Testis (tissue), 2 donors: ENCODE data around the gene MBNL2.

Source experiments
- POLR2A ChIP-seq: fragments of 450-650 bp; IDR thresholded peaks from one replicate; pipeline ENCODE4 v1.6.1; 2017; ENCODE audit warnings: antibody characterized with exemption, mild to moderate bottlenecking, moderate library complexity
- TF ChIP-seq, protein P1 (sequence below), 3 experiments: fragments of 450-650 bp in 2 of 3; fragments of 200-600 bp in 1 of 3; sonication (generic) in 1 of 3; IDR thresholded peaks; one replicate each; pipeline ENCODE4 v1.5.1; 2016 to 2019; ENCODE audit warnings: antibody characterized with exemption in 3 of 3, mild to moderate bottlenecking in 2 of 3, moderate library complexity in 1 of 3

DNA sequence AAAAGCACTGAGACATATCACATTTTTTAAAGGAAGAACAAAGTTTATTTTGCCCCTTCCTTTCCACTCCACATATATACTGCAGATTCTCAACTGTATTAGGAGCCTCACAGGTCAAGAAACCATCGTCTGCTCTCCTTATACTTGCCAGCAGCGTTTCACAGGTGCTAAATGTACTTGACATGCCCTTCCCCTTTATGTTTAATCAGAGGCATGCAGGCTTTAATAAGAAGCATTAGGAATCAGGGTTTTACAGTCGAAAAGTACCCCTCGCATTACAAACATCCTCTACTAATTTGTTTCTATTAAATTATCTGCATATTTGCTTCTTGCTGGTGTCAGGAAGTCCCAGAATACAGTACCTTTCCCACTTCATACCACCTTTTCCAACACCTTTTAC, 208.2 kb downstream of the MBNL2 start:
- TF ChIP-seq, protein P1, sequence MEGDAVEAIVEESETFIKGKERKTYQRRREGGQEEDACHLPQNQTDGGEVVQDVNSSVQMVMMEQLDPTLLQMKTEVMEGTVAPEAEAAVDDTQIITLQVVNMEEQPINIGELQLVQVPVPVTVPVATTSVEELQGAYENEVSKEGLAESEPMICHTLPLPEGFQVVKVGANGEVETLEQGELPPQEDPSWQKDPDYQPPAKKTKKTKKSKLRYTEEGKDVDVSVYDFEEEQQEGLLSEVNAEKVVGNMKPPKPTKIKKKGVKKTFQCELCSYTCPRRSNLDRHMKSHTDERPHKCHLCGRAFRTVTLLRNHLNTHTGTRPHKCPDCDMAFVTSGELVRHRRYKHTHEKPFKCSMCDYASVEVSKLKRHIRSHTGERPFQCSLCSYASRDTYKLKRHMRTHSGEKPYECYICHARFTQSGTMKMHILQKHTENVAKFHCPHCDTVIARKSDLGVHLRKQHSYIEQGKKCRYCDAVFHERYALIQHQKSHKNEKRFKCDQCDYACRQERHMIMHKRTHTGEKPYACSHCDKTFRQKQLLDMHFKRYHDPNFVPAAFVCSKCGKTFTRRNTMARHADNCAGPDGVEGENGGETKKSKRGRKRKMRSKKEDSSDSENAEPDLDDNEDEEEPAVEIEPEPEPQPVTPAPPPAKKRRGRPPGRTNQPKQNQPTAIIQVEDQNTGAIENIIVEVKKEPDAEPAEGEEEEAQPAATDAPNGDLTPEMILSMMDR (IDR thresholded peaks at IDR 0.05): no peak
- TF ChIP-seq POLR2A: no peak
